Adrenal gland (tissue), 12 donors: ENCODE results near the gene MLLT1. TPM values are rescaled to one million over a fixed set of nuclear protein-coding genes. Genes with fewer than 3 reads are reported as not detected.

Experiments
- DNase-seq, 7 donors: peaks; one replicate each; pipeline ENCODE4 v3.0.0-alpha.2; 2019 to 2020
- H3K27ac ChIP-seq, 5 donors: fragments of 200-600 bp; sonication (generic) in 4 of 5; 1 replicate in 3 of 5; 2 replicates in 2 of 5; pipeline versions ENCODE4 v1.5.1 to v1.8.0; 2016 to 2020; ENCODE audit warnings: mild to moderate bottlenecking in 1 of 5
- H3K27me3 ChIP-seq: fragments of 200-600 bp; 2 replicates; pipeline ENCODE4 v1.8.0; 2021
- H3K36me3 ChIP-seq, 2 donors: fragments of 200-600 bp; replicated peaks in 1 of 2; 1 replicate in 1 of 2; 2 replicates in 1 of 2; pipeline versions ENCODE4 v1.5.1 to v1.8.0; 2018 to 2022
- H3K4me1 ChIP-seq, 2 donors: fragments of 200-600 bp; replicated peaks in 1 of 2; 1 replicate in 1 of 2; 2 replicates in 1 of 2; pipeline versions ENCODE4 v1.5.1 to v1.8.0; 2018 to 2021
- H3K4me3 ChIP-seq, 4 donors: fragments of 200-600 bp; sonication (generic) in 3 of 4; one replicate each; pipeline ENCODE4 v1.5.1; 2016 to 2018
- H3K9me3 ChIP-seq, 3 donors: fragments of 200-600 bp; sonication (generic) in 1 of 3; replicated peaks in 1 of 3; 1 replicate in 2 of 3; 2 replicates in 1 of 3; pipeline versions ENCODE4 v1.5.1 to v1.8.0; 2016 to 2021
- CTCF ChIP-seq, 6 experiments: fragments of 450-650 bp in 4 of 6; fragments of 200-600 bp in 2 of 6; sonication (generic) in 1 of 6; IDR thresholded peaks; 1 replicate in 5 of 6; 2 replicates in 1 of 6; pipeline versions ENCODE4 v1.5.1 to v1.8.0; 2016 to 2021; ENCODE audit warnings: antibody characterized with exemption in 6 of 6, mild to moderate bottlenecking in 2 of 6, moderate library complexity in 1 of 6
- POLR2A ChIP-seq, 2 donors: fragments of 450-650 bp; IDR thresholded peaks; one replicate each; pipeline ENCODE4 v1.6.1; 2017; ENCODE audit warnings: antibody characterized with exemption in 2 of 2, mild to moderate bottlenecking in 2 of 2, moderate library complexity in 1 of 2
- WGBS, 4 donors: extraction: QIAGEN DNeasy Blood & Tissue Kit in 2 of 4; methylation state at CpG; one replicate each; pipeline versions ENCODE4 v1.1.5 to v1.1.7; 2013 to 2017; 5-methylcytosine and 5-hydroxymethylcytosine counted together
- intact Hi-C, 2 donors: fragments of 100-400 bp; cut with DNase I; formaldehyde crosslinking; loops; one replicate each; pipeline versions ENCODE4 v1.14.1 to v1.15.0; 2022 to 2023
- polyA plus RNA-seq, 3 donors: library from polyadenylated mRNA; stranded (reverse); fragments of 200-250 nt in 2 of 3; fragments of 350-450 nt in 1 of 3; fragmentation: Illumina TruSeq in 1 of 3; extraction: RNeasy Lipid Tissue Mini Kit (QIAGEN cat#74804) in 1 of 3; gene quantifications; one replicate each; pipeline ENCODE4 v1.2.3, GENCODE V29; 2013 to 2014
- total RNA-seq, 9 donors: library from RNA; depleted of rRNA in 4 of 9; stranded (reverse); fragments of >200 nt in 4 of 9; fragments of 120-200 nt in 1 of 9; fragmentation: NEBNext Ultra II Directional in 1 of 9; extraction: Animal tissue kit (Norgen Biotek cat#: 25700) in 1 of 9; gene quantifications; one replicate each; pipeline versions ENCODE4 v1.1.0 to v1.2.4, GENCODE V29; 2013 to 2023
- donor health status: healthy with polysubstance abuse.
- donor health status: Bipolar disorder and iron deficiency.
- donor health status: DM: yes; HTN: yes; CAD: no.
- donor health status: DM: no; HTN: no; CAD: no.
- donor health status: DM: no; HTN: no; CAD: no.
- donor health status: DM: yes; HTN: yes; CAD: no.

Gene MLLT1
- total and polyA plus RNA-seq, 12 donors, result 9.3 to 66.3 (median 28.2) TPM

GRCh38 chr19:6312018-6312417 lies 32.2 kb upstream of the MLLT1 start:
- Histone ChIP-seq H3K27ac (no peak overlapping the region), H3K27me3 (no peaks in the 10 kb centered on the region), H3K4me1 (no peaks in the 10 kb centered on the region), H3K9me3 (no peaks in the 10 kb centered on the region), H3K36me3 (no peaks in the 10 kb centered on the region), H3K4me3 (no peak overlapping the region)
- DNase-seq, result no peak
- intact Hi-C loops, result no loop called here
- WGBS, 4 donors, result 49 to 74% (median 64%) methylated on average over 5 to 9 of the region's 9 CpGs
- TF ChIP-seq CTCF (IDR thresholded peaks at IDR 0.05) (no peak), POLR2A (IDR thresholded peaks at IDR 0.05) (no peak)

- no peak for TF ChIP-seq POLR2A (IDR thresholded peaks at IDR 0.05)
- TF ChIP-seq CTCF (IDR thresholded peaks at IDR 0.05), result no peak
- DNase-seq, result no peak
- H3K36me3 ChIP-seq, result no peaks in the 10 kb centered on the region
- intact Hi-C loops, result loop anchor here (2.0 to 10.0 kb wide), 2 partner anchors 80 to 254 kb away; no protein-coding TSS in a partner anchor
- no peak overlapping the region for H3K27ac ChIP-seq
- no peaks in the 10 kb centered on the region for H3K4me1 ChIP-seq
- peaks cover 0 to 9% (median 0%) of the 10 kb centered on the region in 3 donors for H3K9me3 ChIP-seq
- no peaks in the 10 kb centered on the region for H3K27me3 ChIP-seq
- H3K4me3 ChIP-seq, result no peak overlapping the region
- WGBS, 4 donors, result 90 to 100% (median 99%) methylated on average over 1 to 5 of the region's 5 CpGs
Observed at GRCh38 chr19:6298413-6298812, 18.6 kb upstream of the MLLT1 start.

GRCh38 chr19:6297202-6297601 lies 17.4 kb upstream of the MLLT1 start:
- intact Hi-C loops, result loop anchor here in 1 of 2 donors (10.0 kb wide), 1 partner anchor 252 kb away; no protein-coding TSS in a partner anchor
- Histone ChIP-seq H3K4me3 (no peak overlapping the region), H3K4me1 (no peaks in the 10 kb centered on the region), H3K9me3 (peaks cover 0 to 18% (median 0%) of the 10 kb centered on the region in 3 donors), H3K27me3 (no peaks in the 10 kb centered on the region), H3K27ac (no peak overlapping the region), H3K36me3 (no peaks in the 10 kb centered on the region)
- 68 to 89% (median 81%) methylated on average over 4 to 6 of the region's 6 CpGs for WGBS, 4 donors
- TF ChIP-seq POLR2A (IDR thresholded peaks at IDR 0.05) (no peak), CTCF (IDR thresholded peaks at IDR 0.05) (no peak)
- no peak for DNase-seq

- 55 to 70% (median 62%) methylated on average over 4 of the region's 4 CpGs for WGBS, 4 donors
- TF ChIP-seq POLR2A (IDR thresholded peaks at IDR 0.05) (no peak), CTCF (IDR thresholded peaks at IDR 0.05) (no peak)
- intact Hi-C loops, result loop anchor here in 1 of 2 donors (10.0 kb wide), 1 partner anchor 247 kb away; no protein-coding TSS in a partner anchor
- Histone ChIP-seq H3K4me1 (no peaks in the 10 kb centered on the region), H3K4me3 (no peak overlapping the region), H3K27ac (no peak overlapping the region), H3K27me3 (no peaks in the 10 kb centered on the region), H3K36me3 (no peaks in the 10 kb centered on the region), H3K9me3 (peaks cover 0 to 46% (median 0%) of the 10 kb centered on the region in 3 donors)
- no peak for DNase-seq
Observed at GRCh38 chr19:6292006-6292405, 12.2 kb upstream of the MLLT1 start.
